ENCODE results near the gene ELOB.

Gene ELOB

GRCh38 chr16:2818272-2818876, 41.3 kb upstream of the ELOB start:
- Histone ChIP-seq H3K9ac (ENCODE audit: low read depth, low read length) (no peak overlapping the region), H3K27ac (ENCODE audit: low read depth, low read length) (no peak overlapping the region), H3K9me3 (ENCODE audit: insufficient read depth, low read depth, low read length) (no peaks in the 10 kb centered on the region), H3K4me1 (ENCODE audit: insufficient read depth, low read length) (no peaks in the 10 kb centered on the region), H3K4me3 (ENCODE audit: low read length) (no peak overlapping the region), H3K36me3 (ENCODE audit: insufficient read depth, low read length) (no peaks in the 10 kb centered on the region), H3K27me3 (ENCODE audit: insufficient read depth, low read length) (no peaks in the 10 kb centered on the region)
- WGBS: 94% methylated on average over 10 of the region's 10 CpGs

GRCh38 chr16:2817340-2818271, 40.5 kb upstream of the ELOB start:
- no peaks in the 10 kb centered on the region for H3K36me3 ChIP-seq (ENCODE audit: insufficient read depth, low read length)
- no peak overlapping the region for H3K9ac ChIP-seq (ENCODE audit: low read depth, low read length)
- H3K27ac ChIP-seq (ENCODE audit: low read depth, low read length): no peak overlapping the region
- H3K9me3 ChIP-seq (ENCODE audit: insufficient read depth, low read depth, low read length): no peaks in the 10 kb centered on the region
- H3K4me1 ChIP-seq (ENCODE audit: insufficient read depth, low read length): no peaks in the 10 kb centered on the region
- H3K27me3 ChIP-seq (ENCODE audit: insufficient read depth, low read length): no peaks in the 10 kb centered on the region
- 92% methylated on average over 68 of the region's 68 CpGs for WGBS
- no peak overlapping the region for H3K4me3 ChIP-seq (ENCODE audit: low read length)

GRCh38 chr16:2816751-2817339, 39.8 kb upstream of the ELOB start, which contains the start of gene PRSS21:
Gene PRSS21, plus strand, starts transcription at chr16:2817237. Its CDS starts 32 bp downstream, at chr16:2817269.
- no peak within 1 kb of the TSS for H3K27ac ChIP-seq (ENCODE audit: low read depth, low read length)
- no peak within 1 kb of the TSS for H3K4me3 ChIP-seq (ENCODE audit: low read length)
- H3K4me1 ChIP-seq (ENCODE audit: insufficient read depth, low read length): no peaks in the 10 kb centered on the region
- H3K36me3 ChIP-seq (ENCODE audit: insufficient read depth, low read length): no peaks in the 10 kb centered on the region
- no peaks in the 10 kb centered on the region for H3K9me3 ChIP-seq (ENCODE audit: insufficient read depth, low read depth, low read length)
- no peaks in the 10 kb centered on the region for H3K27me3 ChIP-seq (ENCODE audit: insufficient read depth, low read length)
- no peak within 1 kb of the TSS for H3K9ac ChIP-seq (ENCODE audit: low read depth, low read length)
- WGBS: 93% methylated on average over 28 of the region's 28 CpGs

GRCh38 chr16:2815299-2815771, 38.3 kb upstream of the ELOB start:
- Histone ChIP-seq H3K4me3 (ENCODE audit: low read length) (no peak overlapping the region), H3K27me3 (ENCODE audit: insufficient read depth, low read length) (0 out of 2 replicates have a peak, but pooled peaks cover 2% of the 10 kb centered on the region), H3K9me3 (ENCODE audit: insufficient read depth, low read depth, low read length) (no peaks in the 10 kb centered on the region), H3K36me3 (ENCODE audit: insufficient read depth, low read length) (no peaks in the 10 kb centered on the region), H3K9ac (ENCODE audit: low read depth, low read length) (no peak overlapping the region), H3K4me1 (ENCODE audit: insufficient read depth, low read length) (no peaks in the 10 kb centered on the region), H3K27ac (ENCODE audit: low read depth, low read length) (no peak overlapping the region)
- 87% methylated on average over 10 of the region's 10 CpGs for WGBS

- Histone ChIP-seq H3K27me3 (ENCODE audit: insufficient read depth, low read length) (0 out of 2 replicates have a peak, but pooled peaks cover 2% of the 10 kb centered on the region), H3K27ac (ENCODE audit: low read depth, low read length) (no peak overlapping the region), H3K4me3 (ENCODE audit: low read length) (no peak overlapping the region), H3K9me3 (ENCODE audit: insufficient read depth, low read depth, low read length) (no peaks in the 10 kb centered on the region), H3K4me1 (ENCODE audit: insufficient read depth, low read length) (no peaks in the 10 kb centered on the region), H3K36me3 (ENCODE audit: insufficient read depth, low read length) (no peaks in the 10 kb centered on the region), H3K9ac (ENCODE audit: low read depth, low read length) (no peak overlapping the region)
- 92% methylated on average over 20 of the region's 20 CpGs for WGBS
Observed at GRCh38 chr16:2814551-2815298, 37.6 kb upstream of the ELOB start.

- Histone ChIP-seq H3K4me1 (ENCODE audit: insufficient read depth, low read length) (no peaks in the 10 kb centered on the region), H3K27me3 (ENCODE audit: insufficient read depth, low read length) (0 out of 2 replicates have a peak, but pooled peaks cover 2% of the 10 kb centered on the region), H3K9ac (ENCODE audit: low read depth, low read length) (no peak overlapping the region), H3K36me3 (ENCODE audit: insufficient read depth, low read length) (no peaks in the 10 kb centered on the region), H3K27ac (ENCODE audit: low read depth, low read length) (no peak overlapping the region), H3K9me3 (ENCODE audit: insufficient read depth, low read depth, low read length) (no peaks in the 10 kb centered on the region), H3K4me3 (ENCODE audit: low read length) (no peak overlapping the region)
- WGBS: 89% methylated on average over 7 of the region's 7 CpGs
Observed at GRCh38 chr16:2813771-2814221, 36.7 kb upstream of the ELOB start.

- 0 out of 2 replicates have a peak, but pooled peaks cover 2% of the 10 kb centered on the region for H3K27me3 ChIP-seq (ENCODE audit: insufficient read depth, low read length)
- H3K4me3 ChIP-seq (ENCODE audit: low read length): no peak overlapping the region
- H3K9ac ChIP-seq (ENCODE audit: low read depth, low read length): no peak overlapping the region
- H3K9me3 ChIP-seq (ENCODE audit: insufficient read depth, low read depth, low read length): no peaks in the 10 kb centered on the region
- H3K36me3 ChIP-seq (ENCODE audit: insufficient read depth, low read length): no peaks in the 10 kb centered on the region
- H3K4me1 ChIP-seq (ENCODE audit: insufficient read depth, low read length): no peaks in the 10 kb centered on the region
- no peak overlapping the region for H3K27ac ChIP-seq (ENCODE audit: low read depth, low read length)
- WGBS: 82% methylated on average over 15 of the region's 15 CpGs
Observed at GRCh38 chr16:2811703-2812471, 34.8 kb upstream of the ELOB start.

GRCh38 chr16:2810651-2811050, 33.6 kb upstream of the ELOB start:
- no peak overlapping the region for H3K27ac ChIP-seq (ENCODE audit: low read depth, low read length)
- H3K9me3 ChIP-seq (ENCODE audit: insufficient read depth, low read depth, low read length): no peaks in the 10 kb centered on the region
- no peak overlapping the region for H3K9ac ChIP-seq (ENCODE audit: low read depth, low read length)
- no peaks in the 10 kb centered on the region for H3K4me1 ChIP-seq (ENCODE audit: insufficient read depth, low read length)
- H3K4me3 ChIP-seq (ENCODE audit: low read length): no peak overlapping the region
- H3K36me3 ChIP-seq (ENCODE audit: insufficient read depth, low read length): no peaks in the 10 kb centered on the region
- 0 out of 2 replicates have a peak, but pooled peaks cover 2% of the 10 kb centered on the region for H3K27me3 ChIP-seq (ENCODE audit: insufficient read depth, low read length)
- 88% methylated on average over 6 of the region's 6 CpGs for WGBS

- H3K9me3 ChIP-seq (ENCODE audit: insufficient read depth, low read depth, low read length): peaks cover 2% of the 10 kb centered on the region; the same call in 1 of the 2 replicates
- H3K36me3 ChIP-seq (ENCODE audit: insufficient read depth, low read length): no peaks in the 10 kb centered on the region
- H3K4me3 ChIP-seq (ENCODE audit: low read length): no peak overlapping the region
- no peak overlapping the region for H3K27ac ChIP-seq (ENCODE audit: low read depth, low read length)
- H3K27me3 ChIP-seq (ENCODE audit: insufficient read depth, low read length): 0 out of 2 replicates have a peak, but pooled peaks cover 2% of the 10 kb centered on the region
- no peak overlapping the region for H3K9ac ChIP-seq (ENCODE audit: low read depth, low read length)
- no peaks in the 10 kb centered on the region for H3K4me1 ChIP-seq (ENCODE audit: insufficient read depth, low read length)
- 86% methylated on average over 2 of the region's 3 CpGs for whole genome bisulfite sequencing
Observed at GRCh38 chr16:2809149-2809760, 32.2 kb upstream of the ELOB start.

GRCh38 chr16:2808181-2808580, 31.1 kb upstream of the ELOB start:
- 0 out of 2 replicates have a peak, but pooled peaks cover 2% of the 10 kb centered on the region for H3K27me3 ChIP-seq (ENCODE audit: insufficient read depth, low read length)
- no peaks in the 10 kb centered on the region for H3K4me1 ChIP-seq (ENCODE audit: insufficient read depth, low read length)
- H3K4me3 ChIP-seq (ENCODE audit: low read length): no peak overlapping the region
- 93% methylated on average over 7 of the region's 7 CpGs for WGBS
- peaks cover 10% of the 10 kb centered on the region; the same call in 1 of the 2 replicates for H3K9me3 ChIP-seq (ENCODE audit: insufficient read depth, low read depth, low read length)
- no peak overlapping the region for H3K9ac ChIP-seq (ENCODE audit: low read depth, low read length)
- H3K36me3 ChIP-seq (ENCODE audit: insufficient read depth, low read length): no peaks in the 10 kb centered on the region
- no peak overlapping the region for H3K27ac ChIP-seq (ENCODE audit: low read depth, low read length)

Measured in HUES64 (cell line).